Stimulated activated CD4-positive, alpha-beta T cell treated with anti-CD3 and anti-CD28 coated beads, TNF-alpha, amount 100 ng/mL, for 1 hour (primary cell): ENCODE data around the gene ARMC6.

Experiments
- DNase-seq, 3 donors: peaks; one replicate each; pipeline ENCODE4 v3.0.0-alpha.2; 2020; ENCODE audit warnings: low read depth in 3 of 3, low spot score in 1 of 3

Gene ARMC6

GRCh38 chr19:19054315-19054938 is 21.0 kb downstream of the ARMC6 start:
- DNase-seq, result no peak

GRCh38 chr19:19054939-19055440 is 21.6 kb downstream of the ARMC6 start:
- no peak for DNase-seq

- no peak for DNase-seq
Observed at GRCh38 chr19:19055701-19056100, 22.3 kb downstream of the ARMC6 start.

DNA sequence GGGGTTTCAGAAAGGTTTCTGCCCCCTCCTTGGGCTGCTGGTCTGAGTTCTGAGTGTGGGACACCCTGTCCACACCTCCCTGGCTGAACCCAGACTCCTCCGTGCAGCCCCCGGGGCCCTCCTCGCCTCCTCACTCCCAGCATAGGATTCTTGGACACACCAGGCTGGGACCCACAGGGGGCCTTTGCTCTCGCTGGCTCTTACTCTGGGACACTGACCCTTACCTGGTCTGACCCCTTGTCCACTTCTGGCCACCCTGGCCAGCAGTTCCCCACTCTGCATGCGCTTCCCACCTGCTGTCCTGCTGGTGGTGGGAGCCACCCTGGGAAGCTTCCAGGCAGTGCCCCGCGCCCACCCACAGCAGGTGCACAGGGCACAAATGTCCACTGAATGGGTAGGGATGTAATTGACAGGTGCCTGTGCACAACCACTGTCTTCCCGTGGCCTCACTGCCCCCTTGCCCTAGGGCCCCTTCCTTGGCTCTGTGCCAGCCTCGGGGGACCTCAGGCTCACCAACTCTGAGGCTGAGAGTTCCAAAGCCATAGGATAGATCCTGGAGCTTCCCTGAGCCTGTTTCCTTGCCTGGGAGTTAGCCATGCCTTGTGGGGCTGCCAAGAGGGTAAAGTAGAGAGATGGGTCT is 23.4 kb downstream of the ARMC6 start:
- no peak for DNase-seq

GRCh38 chr19:19057317-19057716 is 23.9 kb downstream of the ARMC6 start:
- no peak for DNase-seq

GRCh38 chr19:19057720-19058119 is 24.3 kb downstream of the ARMC6 start:
- no peak for DNase-seq

DNA sequence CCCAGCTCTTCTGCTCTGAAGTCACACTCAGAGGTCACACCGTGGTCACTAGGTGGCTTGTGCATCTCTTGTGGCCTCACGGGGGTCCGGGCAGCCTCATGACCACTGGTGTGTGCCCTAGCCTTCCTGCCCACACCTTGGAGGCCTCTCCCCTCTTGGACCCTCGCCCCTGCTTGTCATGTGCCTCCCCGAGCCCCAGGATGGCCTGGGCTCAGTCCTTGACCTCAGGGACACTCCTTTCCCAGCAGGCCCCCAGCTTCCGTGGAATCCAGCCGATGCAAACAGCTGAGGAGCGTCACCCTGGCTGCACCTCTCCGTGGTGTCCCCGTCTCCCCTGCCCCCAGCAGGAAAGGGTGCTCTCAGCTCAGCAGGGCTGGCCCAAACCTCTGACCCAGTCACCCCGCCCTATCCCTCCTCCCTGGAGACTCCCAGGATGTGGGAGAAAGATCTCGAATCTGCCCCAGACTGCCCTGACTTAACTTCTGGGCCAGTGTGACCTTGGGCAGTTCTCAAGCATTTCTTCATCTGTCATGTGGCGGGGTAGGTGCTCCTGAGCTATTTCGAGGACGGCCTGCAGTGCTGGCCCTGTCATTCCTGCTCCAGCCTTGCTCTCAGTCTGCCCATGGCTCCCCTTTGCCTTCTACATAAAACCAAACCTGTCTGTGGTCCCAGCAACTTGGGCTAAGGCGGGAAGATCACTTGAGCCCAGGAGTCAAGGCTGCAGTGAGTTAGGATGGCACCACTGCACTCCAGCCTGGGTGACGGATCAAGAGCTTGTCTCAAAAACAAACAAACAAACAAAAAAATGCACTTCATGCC is 25.8 kb downstream of the ARMC6 start:
- no peak for DNase-seq

DNA sequence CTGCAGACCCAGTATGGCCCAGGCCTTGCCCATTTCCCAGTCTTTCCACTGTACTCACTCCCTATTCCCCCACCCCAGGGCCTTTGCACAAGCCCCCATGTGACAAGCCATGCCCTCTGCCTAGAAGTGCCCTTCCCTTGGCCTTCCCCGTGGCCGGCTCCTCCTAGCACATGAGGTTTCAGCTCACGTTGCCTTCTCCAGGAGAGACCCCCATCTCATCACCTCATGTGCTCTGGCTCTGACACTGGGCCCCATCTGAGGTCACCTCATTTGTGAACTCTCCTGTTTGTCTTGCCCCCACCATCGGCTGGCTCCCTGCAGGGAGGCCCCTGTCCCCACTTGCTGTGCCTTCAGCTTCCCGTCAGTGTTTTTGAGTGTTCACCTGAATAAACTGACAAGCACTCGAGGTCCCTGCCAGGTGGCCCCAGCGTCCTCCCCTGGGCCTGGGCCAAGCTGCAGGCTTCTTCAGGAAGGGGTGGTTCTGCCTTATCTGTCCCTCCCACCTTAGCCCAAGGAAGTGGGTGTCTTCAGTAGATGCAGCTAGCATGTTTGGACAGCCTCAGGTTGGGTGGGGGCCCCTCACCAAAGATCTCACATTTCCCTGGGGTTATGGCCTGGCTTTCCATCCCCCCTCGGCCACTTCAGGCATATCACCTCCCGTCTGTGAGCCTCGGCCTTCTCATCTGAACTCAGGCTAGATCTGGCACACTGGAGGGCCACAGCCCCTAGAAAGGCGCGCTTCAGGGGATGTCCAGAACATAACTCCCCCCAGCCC is 26.6 kb downstream of the ARMC6 start:
- DNase-seq, result no peak

DNA sequence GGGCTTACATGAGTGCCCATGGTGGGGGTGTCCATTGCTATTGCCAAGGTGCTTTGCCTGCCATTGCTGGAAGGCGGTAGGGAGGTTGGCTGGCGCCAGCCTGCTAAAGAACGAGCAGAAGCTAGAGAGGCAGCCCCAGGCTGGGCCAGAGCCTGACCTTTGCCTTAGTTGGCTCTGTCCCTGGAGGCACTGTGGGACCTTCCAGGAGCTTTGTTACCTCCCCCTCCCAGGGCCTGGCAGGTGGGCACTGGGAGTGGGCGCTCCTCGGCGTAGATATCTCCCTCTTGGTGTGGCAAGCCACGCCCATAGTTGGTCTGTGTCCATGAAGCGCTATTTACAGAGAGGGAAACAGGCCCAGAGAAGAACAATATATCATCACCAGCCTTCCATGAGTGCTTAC is 28.1 kb downstream of the ARMC6 start:
- no peak for DNase-seq

DNA sequence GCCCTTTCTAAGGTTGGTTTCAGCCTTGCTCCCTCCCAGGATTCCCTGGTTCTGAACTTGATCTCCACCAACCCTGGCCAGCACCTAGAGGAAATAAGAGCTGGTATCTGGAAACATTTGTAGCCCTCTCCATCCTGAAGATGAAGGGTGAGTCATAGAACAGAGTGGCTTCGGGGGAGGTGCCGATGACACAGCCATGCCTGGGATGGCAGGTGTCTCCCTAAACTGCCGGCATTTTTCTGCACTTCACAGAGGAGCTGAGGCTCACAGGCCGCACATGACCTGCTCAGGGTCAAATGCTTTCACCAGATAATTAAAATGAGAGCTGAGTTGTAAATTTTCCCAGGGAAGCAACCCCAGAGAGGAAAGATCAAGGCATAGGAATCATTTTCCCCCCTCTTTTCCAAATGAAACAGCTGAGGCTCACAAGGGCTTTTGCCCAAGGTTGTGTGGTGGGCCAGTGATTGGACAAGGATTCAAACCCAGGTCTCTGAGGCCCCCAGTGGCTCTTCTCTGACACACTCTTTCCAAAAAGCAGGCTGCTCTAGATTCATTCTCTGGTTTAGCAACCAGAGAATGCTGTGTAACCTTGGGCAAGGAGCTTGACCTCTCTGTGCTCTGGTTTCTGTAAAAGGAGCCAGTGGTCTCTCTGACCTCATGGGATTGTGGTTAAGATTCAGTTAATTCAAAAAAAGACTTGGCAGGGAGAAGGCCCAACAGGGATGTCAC is 29.2 kb downstream of the ARMC6 start:
- DNase-seq, result no peak

- peak; percentile 95 to 99 (median 98) for DNase-seq
Observed at GRCh38 chr19:19063183-19064097, 30.0 kb downstream of the ARMC6 start, which contains the start of gene SLC25A42. Gene SLC25A42 (plus strand): TSS chr19:19063994. CDS start chr19:19096125, 32,131 bp downstream.

DNA sequence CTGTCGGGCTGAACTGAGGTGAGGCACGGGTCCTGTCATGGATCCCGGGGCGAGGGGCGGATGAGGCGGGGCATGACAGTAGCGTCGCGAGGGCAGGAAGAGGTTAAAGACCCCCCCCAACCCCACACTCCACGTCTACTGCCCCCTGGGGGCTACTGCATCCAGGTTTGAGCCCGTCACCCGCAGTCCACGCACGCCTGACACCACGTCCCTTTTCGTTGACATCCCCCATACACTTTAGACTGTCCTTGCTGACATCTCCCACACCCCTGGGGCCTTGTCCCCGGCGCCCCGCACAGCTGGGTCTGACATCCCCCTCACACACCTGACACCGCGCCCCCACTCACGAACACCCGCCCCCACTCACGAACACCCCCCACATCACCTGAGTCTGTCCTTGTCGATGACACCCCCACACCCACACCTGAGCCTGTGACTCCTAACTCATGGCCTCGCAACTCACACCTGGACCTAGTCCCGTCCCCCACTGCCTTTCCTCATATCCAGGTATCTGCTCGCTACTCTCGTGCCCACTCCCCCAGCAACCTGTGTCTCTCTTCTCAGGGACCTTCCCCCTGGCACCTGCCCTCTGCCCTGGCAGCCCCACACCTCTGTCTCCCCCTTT is 30.8 kb downstream of the ARMC6 start:
- no peak for DNase-seq

GRCh38 chr19:19064811-19065745 is 31.7 kb downstream of the ARMC6 start:
- no peak for DNase-seq

DNA sequence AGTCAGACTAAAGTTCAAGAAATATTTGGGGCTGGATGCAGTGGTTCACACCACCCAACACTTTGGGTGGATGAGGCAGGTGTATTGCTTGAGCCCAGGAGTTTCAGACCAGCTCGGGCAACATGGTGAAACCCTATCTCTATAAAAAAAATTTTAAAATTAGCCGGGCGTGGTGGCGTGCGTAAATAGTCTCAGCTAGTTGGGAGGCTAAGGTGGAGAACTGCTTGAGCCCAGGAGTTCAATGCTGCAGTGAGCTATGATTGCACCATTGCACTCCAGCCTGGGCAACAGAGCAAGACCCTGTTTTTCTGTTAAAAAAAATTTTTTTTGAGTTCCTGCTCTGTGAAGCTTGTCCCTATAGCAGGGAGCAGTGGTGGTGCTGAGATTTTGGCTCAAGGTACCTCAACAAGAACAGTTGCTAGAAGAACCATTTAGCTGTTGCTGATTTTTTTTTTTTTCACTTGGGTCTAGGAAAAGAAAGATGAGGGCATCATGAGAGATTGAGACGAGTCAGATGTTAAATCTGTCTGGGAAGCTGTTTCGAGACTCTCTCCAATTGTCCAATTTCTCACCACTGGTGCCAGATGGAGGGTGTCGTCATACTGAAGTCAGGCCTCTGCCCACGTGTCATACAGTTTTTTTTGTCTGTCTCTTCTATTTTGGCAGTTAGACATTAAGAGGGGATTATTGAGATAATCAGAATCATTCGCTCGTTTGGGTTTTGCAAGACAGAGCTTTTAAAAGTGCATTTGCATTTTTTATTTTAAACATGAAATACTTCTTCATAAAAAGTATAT is 34.1 kb downstream of the ARMC6 start:
- no peak for DNase-seq

GRCh38 chr19:19068659-19069654 is 35.6 kb downstream of the ARMC6 start:
- no peak for DNase-seq

GRCh38 chr19:19071897-19072296 is 38.5 kb downstream of the ARMC6 start:
- DNase-seq, result no peak
